MCF 10A (cell line): ENCODE measurements around the gene ZNF354C. TPM values are rescaled to one million over a fixed set of nuclear protein-coding genes. Genes with fewer than 3 reads are reported as not detected.

Source experiments
- total RNA-seq: library from RNA; stranded (reverse); gene quantifications from 2 replicates; pipeline ENCODE4 v1.2.3, GENCODE V29; 2022

The ZNF354C gene
- total RNA-seq, 1 experiment from 2014 or later: 3.9 TPM

Other genes starting within 250 kb of the ZNF354C start
- gene ZNF354B, start 200.4 kb upstream of the ZNF354C start, total RNA-seq: 24.4 and 24.8 TPM in 2 replicates
- 0.49 and 0.54 TPM in 2 replicates for gene ZFP2, start 164.5 kb upstream of the ZNF354C start, total RNA-seq
- not detected in 2 replicates for gene ZNF454, start 119.2 kb upstream of the ZNF354C start, total RNA-seq
- not detected in 2 replicates for gene GRM6, start 65.1 kb upstream of the ZNF354C start, total RNA-seq
- gene ZNF879, start 36.6 kb upstream of the ZNF354C start, total RNA-seq: 1.3 and 1.8 TPM in 2 replicates